ENCODE data around the gene FLRT3. TPM values are rescaled to one million over a fixed set of nuclear protein-coding genes. Genes with fewer than 3 reads are reported as not detected.

FLRT3 gene
- total and polyA plus RNA-seq, 2 experiments from 2014 or later, result 0.17 to 0.45 TPM

DNA sequence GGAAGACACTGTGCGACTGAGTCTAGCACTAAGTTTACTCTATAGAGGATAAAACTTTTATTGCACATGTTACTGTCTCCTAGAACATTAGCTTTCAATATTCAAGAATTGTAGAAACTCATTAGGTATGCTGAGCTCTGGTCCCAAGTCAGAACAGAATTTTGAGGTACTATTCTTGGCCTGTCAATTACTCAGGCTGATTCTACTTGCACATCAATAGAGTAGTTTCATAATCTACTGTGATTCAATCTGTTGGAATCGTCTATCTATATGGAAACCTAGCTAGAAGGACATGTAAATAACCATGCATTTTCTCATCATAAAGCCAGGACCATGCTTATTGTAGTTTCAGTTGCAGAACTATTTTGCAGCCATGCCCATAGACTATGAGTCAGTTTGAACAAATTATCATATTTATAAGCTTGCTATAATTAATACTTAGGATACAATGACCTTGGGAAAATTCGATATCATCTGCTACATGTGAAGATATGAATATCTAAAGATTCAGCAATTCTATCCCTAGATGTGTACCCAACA, 41.6 kb downstream of the FLRT3 start:
- Mint-ChIP-seq H3K36me3 (ENCODE audit: low read depth) (no peaks in the 10 kb centered on the region), H3K9me3 (no peaks in the 10 kb centered on the region), H3K4me1 (no peaks in the 10 kb centered on the region; the same call in 2 of the 3 replicates), H3K27ac (no peak overlapping the region), H3K27me3 (ENCODE audit: insufficient read depth, low read depth, poor library complexity) (peaks cover 3% of the 10 kb centered on the region), H3K4me3 (no peak overlapping the region)
- no peak for DNase-seq (ENCODE audit: low spot score)
- Histone ChIP-seq H3K4me1 (ENCODE audit: insufficient read depth) (no peaks in the 10 kb centered on the region), H3F3A (replicated peaks; ENCODE audit: low read depth) (no peaks in the 10 kb centered on the region), H3K36me3 (ENCODE audit: insufficient read depth) (no peaks in the 10 kb centered on the region), H3K27ac (ENCODE audit: low read depth) (no peak overlapping the region), H3K4me3 (no peak overlapping the region), H3K27me3 (ENCODE audit: insufficient read depth) (no peaks in the 10 kb centered on the region), H2AFZ (no peak overlapping the region), H3K9me2 (ENCODE audit: insufficient read depth) (peaks cover 7% of the 10 kb centered on the region; the same call in 1 of the 2 replicates), H4K20me1 (replicated peaks; ENCODE audit: insufficient read depth) (no peaks in the 10 kb centered on the region; the same call in 1 of the 2 replicates), H3K79me2 (replicated peaks; ENCODE audit: insufficient read depth) (no peaks in the 10 kb centered on the region), H3K4me2 (no peak overlapping the region)
- TF ChIP-seq JUNB (IDR thresholded peaks at IDR 0.05; ENCODE audit: unreplicated experiment) (no peak), NANOG (IDR thresholded peaks at IDR 0.05; ENCODE audit: borderline replicate concordance) (no peak), STAT1 (IDR thresholded peaks at IDR 0.05; ENCODE audit: unreplicated experiment) (no peak), POLR2AphosphoS5 (IDR thresholded peaks at IDR 0.05; ENCODE audit: low read depth) (no peak), ZNF331 (CRISPR knock-in tag; IDR thresholded peaks at IDR 0.05; ENCODE audit: low read depth) (no peak), ZNF114 (CRISPR knock-in tag; IDR thresholded peaks at IDR 0.05) (no peak), EZH2 (IDR thresholded peaks at IDR 0.05; ENCODE audit: low read depth, unreplicated experiment) (no peak)
- TF ChIP-seq, protein P1, sequence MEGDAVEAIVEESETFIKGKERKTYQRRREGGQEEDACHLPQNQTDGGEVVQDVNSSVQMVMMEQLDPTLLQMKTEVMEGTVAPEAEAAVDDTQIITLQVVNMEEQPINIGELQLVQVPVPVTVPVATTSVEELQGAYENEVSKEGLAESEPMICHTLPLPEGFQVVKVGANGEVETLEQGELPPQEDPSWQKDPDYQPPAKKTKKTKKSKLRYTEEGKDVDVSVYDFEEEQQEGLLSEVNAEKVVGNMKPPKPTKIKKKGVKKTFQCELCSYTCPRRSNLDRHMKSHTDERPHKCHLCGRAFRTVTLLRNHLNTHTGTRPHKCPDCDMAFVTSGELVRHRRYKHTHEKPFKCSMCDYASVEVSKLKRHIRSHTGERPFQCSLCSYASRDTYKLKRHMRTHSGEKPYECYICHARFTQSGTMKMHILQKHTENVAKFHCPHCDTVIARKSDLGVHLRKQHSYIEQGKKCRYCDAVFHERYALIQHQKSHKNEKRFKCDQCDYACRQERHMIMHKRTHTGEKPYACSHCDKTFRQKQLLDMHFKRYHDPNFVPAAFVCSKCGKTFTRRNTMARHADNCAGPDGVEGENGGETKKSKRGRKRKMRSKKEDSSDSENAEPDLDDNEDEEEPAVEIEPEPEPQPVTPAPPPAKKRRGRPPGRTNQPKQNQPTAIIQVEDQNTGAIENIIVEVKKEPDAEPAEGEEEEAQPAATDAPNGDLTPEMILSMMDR (conservative IDR thresholded peaks at IDR 0.05; ENCODE audit: low read depth in 2 of 2), result no peak
- TF ChIP-seq, protein P2, sequence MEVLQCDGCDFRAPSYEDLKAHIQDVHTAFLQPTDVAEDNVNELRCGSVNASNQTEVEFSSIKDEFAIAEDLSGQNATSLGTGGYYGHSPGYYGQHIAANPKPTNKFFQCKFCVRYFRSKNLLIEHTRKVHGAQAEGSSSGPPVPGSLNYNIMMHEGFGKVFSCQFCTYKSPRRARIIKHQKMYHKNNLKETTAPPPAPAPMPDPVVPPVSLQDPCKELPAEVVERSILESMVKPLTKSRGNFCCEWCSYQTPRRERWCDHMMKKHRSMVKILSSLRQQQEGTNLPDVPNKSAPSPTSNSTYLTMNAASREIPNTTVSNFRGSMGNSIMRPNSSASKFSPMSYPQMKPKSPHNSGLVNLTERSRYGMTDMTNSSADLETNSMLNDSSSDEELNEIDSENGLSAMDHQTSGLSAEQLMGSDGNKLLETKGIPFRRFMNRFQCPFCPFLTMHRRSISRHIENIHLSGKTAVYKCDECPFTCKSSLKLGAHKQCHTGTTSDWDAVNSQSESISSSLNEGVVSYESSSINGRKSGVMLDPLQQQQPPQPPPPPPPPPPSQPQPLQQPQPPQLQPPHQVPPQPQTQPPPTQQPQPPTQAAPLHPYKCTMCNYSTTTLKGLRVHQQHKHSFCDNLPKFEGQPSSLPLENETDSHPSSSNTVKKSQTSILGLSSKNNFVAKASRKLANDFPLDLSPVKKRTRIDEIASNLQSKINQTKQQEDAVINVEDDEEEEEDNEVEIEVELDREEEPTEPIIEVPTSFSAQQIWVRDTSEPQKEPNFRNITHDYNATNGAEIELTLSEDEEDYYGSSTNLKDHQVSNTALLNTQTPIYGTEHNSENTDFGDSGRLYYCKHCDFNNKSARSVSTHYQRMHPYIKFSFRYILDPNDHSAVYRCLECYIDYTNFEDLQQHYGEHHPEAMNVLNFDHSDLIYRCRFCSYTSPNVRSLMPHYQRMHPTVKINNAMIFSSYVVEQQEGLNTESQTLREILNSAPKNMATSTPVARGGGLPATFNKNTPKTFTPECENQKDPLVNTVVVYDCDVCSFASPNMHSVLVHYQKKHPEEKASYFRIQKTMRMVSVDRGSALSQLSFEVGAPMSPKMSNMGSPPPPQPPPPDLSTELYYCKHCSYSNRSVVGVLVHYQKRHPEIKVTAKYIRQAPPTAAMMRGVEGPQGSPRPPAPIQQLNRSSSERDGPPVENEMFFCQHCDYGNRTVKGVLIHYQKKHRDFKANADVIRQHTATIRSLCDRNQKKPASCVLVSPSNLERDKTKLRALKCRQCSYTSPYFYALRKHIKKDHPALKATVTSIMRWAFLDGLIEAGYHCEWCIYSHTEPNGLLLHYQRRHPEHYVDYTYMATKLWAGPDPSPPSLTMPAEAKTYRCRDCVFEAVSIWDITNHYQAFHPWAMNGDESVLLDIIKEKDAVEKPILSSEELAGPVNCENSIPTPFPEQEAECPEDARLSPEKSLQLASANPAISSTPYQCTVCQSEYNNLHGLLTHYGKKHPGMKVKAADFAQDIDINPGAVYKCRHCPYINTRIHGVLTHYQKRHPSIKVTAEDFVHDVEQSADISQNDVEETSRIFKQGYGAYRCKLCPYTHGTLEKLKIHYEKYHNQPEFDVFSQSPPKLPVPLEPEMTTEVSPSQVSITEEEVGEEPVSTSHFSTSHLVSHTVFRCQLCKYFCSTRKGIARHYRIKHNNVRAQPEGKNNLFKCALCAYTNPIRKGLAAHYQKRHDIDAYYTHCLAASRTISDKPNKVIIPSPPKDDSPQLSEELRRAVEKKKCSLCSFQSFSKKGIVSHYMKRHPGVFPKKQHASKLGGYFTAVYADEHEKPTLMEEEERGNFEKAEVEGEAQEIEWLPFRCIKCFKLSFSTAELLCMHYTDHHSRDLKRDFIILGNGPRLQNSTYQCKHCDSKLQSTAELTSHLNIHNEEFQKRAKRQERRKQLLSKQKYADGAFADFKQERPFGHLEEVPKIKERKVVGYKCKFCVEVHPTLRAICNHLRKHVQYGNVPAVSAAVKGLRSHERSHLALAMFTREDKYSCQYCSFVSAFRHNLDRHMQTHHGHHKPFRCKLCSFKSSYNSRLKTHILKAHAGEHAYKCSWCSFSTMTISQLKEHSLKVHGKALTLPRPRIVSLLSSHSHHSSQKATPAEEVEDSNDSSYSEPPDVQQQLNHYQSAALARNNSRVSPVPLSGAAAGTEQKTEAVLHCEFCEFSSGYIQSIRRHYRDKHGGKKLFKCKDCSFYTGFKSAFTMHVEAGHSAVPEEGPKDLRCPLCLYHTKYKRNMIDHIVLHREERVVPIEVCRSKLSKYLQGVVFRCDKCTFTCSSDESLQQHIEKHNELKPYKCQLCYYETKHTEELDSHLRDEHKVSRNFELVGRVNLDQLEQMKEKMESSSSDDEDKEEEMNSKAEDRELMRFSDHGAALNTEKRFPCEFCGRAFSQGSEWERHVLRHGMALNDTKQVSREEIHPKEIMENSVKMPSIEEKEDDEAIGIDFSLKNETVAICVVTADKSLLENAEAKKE (CRISPR knock-in tag; IDR thresholded peaks at IDR 0.05), result no peak
- TF ChIP-seq, protein P3, sequence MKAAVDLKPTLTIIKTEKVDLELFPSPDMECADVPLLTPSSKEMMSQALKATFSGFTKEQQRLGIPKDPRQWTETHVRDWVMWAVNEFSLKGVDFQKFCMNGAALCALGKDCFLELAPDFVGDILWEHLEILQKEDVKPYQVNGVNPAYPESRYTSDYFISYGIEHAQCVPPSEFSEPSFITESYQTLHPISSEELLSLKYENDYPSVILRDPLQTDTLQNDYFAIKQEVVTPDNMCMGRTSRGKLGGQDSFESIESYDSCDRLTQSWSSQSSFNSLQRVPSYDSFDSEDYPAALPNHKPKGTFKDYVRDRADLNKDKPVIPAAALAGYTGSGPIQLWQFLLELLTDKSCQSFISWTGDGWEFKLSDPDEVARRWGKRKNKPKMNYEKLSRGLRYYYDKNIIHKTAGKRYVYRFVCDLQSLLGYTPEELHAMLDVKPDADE (IDR thresholded peaks at IDR 0.05), result no peak
- ATAC-seq, result no peak
